Activated naive CD4-positive, alpha-beta T cell treated with anti-CD3 and anti-CD28 coated beads, Interleukin-2, amount 50 U/mL, for 72 hours (primary cell): ENCODE measurements around the gene HJURP. TPM values are rescaled to one million over a fixed set of nuclear protein-coding genes. Genes with fewer than 3 reads are reported as not detected.

Experiments used
- ATAC-seq, 2 donors: fragments of 150-1000 bp; cut with Tn5 transposase; 2 replicates each; pipeline ENCODE4 v1.10.0; 2021; ENCODE audit warnings: mild to moderate bottlenecking in 2 of 2, moderate library complexity in 2 of 2
- DNase-seq, 2 donors: peaks; one replicate each; pipeline ENCODE4 v3.0.0; 2021 to 2022; ENCODE audit warnings: low spot score in 2 of 2
- H3K27ac Mint-ChIP-seq, 2 donors: one replicate each; pipeline ENCODE4 v1.8.0; 2022; ENCODE audit warnings: mild to moderate bottlenecking in 2 of 2, mixed read lengths in 2 of 2
- H3K36me3 Mint-ChIP-seq, 2 donors: one replicate each; pipeline ENCODE4 v1.8.0; 2022; ENCODE audit warnings: mixed read lengths in 2 of 2
- H3K9me3 Mint-ChIP-seq, 2 donors: one replicate each; pipeline ENCODE4 v1.8.0; 2022; ENCODE audit warnings: mixed read lengths in 2 of 2
- total RNA-seq, 2 donors: library from RNA; stranded (reverse); gene quantifications; one replicate each; pipeline ENCODE4 v1.2.3, GENCODE V29; 2022

Gene HJURP
- total RNA-seq, 2 donors from 2014 or later, result 77.3 to 195 TPM

DNA sequence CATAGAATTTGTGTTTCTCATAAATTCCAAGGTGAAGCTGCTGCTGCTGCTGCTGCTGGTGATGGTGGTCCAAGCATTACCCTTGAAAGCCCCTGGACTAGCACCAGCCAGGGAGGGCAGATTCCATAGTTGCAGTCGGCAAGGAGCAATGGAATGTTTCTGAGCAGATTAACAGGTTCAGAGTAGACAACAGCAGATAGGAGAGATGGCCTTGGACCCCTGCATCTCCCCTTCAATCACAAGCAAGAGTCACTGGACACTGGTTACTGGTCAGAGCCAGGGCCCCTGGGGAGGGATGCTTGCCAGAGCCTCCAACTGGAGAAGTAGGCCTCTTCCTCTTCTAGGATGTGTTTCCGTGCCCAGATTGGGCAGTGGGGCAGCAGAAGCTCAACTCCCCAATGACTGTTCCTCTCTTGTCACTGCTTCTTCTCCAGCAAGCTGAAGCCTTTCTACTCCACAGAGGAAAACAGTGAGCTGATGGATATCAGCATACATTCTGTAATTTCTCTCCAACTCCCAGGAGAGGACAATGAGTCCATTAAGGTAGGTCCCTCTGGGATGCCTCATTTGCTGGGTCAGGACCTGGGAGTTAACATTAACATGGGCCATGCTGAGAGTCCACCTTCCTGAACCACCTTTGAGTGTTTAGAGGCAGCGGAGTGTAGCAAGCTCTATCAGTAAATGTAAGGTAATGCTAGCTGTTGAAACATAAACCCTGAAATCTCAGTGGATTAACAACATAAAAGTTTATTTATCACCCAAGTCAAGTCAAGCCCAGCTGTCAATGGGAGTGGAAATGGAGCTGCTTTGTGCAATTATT is 40.9 kb downstream of the HJURP start:
- Mint-ChIP-seq H3K9me3 (no peaks in the 10 kb centered on the region), H3K27ac (no peak overlapping the region), H3K36me3 (no peaks in the 10 kb centered on the region)
- ATAC-seq, result no peak
- DNase-seq, result peak in 1 of 2 donors; percentile 14

DNA sequence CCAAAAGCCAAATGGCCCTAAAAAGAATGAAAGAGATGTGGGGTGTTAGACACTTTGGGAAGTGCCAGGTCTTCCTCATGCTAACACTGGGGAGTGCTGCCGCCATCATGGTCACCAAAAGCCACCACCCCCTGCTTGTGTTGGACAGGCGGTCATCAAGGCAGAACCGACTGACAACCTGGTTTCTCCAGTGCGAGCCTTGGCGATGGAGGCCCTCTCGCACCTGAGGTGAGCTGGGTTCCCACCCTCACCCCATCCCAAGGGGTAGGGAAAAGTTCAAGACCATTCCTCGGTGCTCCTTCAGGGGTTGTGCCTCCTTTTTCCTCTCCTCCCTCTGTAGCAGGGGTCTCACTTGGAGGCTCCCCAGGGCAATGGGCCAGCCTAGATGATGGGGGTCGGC is 42.6 kb downstream of the HJURP start:
- Mint-ChIP-seq H3K36me3 (no peaks in the 10 kb centered on the region), H3K9me3 (no peaks in the 10 kb centered on the region), H3K27ac (no peak overlapping the region)
- ATAC-seq, result no peak
- DNase-seq, result peak in 1 of 2 donors; percentile 16

DNA sequence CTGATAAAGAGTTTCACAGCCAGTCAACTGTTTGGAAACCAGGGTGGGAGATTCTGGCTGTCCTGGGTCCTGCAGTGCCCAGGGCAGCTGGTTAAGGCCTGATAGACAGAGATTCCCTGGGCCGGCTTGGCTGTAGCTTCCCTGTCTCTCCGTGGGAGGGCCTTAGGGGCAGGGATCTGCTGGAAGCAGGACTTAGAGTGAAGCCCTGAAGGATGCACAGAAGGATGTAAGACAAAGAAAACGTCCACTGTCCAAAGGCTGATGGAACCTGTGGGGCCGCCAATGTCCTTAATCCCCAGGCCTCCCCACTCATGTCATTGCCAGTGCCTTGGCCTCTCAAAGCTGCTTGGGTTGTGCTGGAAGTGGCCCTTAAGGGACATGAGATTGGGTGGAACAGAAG is 43.2 kb downstream of the HJURP start:
- Mint-ChIP-seq H3K36me3 (no peaks in the 10 kb centered on the region), H3K27ac (no peak overlapping the region), H3K9me3 (no peaks in the 10 kb centered on the region)
- ATAC-seq (no peak), DNase-seq (peak in 1 of 2 donors; percentile 14)

- ATAC-seq (no peak), DNase-seq (no peak)
- no peaks in the 10 kb centered on the region for H3K9me3 Mint-ChIP-seq
- H3K27ac Mint-ChIP-seq, result no peak overlapping the region
- H3K36me3 Mint-ChIP-seq, result no peaks in the 10 kb centered on the region
Observed at GRCh38 chr2:233810385-233810784, 44.0 kb downstream of the HJURP start.

- no peak overlapping the region for H3K27ac Mint-ChIP-seq
- ATAC-seq, result no peak
- no peaks in the 10 kb centered on the region for H3K9me3 Mint-ChIP-seq
Observed at GRCh38 chr2:233807966-233808935, 46.1 kb downstream of the HJURP start.

GRCh38 chr2:233807215-233807865 is 47.0 kb downstream of the HJURP start:
- Mint-ChIP-seq H3K36me3 (no peaks in the 10 kb centered on the region), H3K9me3 (no peaks in the 10 kb centered on the region), H3K27ac (no peak overlapping the region)
- ATAC-seq (no peak), DNase-seq (peak in 1 of 2 donors; percentile 47)

More at GRCh38 chr2:233807966-233808935, 46.1 kb downstream of the HJURP start:
- peak in 1 of 2 donors; percentile 9 for DNase-seq
- no peaks in the 10 kb centered on the region for H3K36me3 Mint-ChIP-seq

GRCh38 chr2:233803994-233804393 is 50.3 kb downstream of the HJURP start:
- no peaks in the 10 kb centered on the region for H3K36me3 Mint-ChIP-seq
- H3K27ac Mint-ChIP-seq, result no peak overlapping the region
- ATAC-seq (no peak), DNase-seq (peak in 1 of 2 donors; percentile 33)
- no peaks in the 10 kb centered on the region for H3K9me3 Mint-ChIP-seq

DNA sequence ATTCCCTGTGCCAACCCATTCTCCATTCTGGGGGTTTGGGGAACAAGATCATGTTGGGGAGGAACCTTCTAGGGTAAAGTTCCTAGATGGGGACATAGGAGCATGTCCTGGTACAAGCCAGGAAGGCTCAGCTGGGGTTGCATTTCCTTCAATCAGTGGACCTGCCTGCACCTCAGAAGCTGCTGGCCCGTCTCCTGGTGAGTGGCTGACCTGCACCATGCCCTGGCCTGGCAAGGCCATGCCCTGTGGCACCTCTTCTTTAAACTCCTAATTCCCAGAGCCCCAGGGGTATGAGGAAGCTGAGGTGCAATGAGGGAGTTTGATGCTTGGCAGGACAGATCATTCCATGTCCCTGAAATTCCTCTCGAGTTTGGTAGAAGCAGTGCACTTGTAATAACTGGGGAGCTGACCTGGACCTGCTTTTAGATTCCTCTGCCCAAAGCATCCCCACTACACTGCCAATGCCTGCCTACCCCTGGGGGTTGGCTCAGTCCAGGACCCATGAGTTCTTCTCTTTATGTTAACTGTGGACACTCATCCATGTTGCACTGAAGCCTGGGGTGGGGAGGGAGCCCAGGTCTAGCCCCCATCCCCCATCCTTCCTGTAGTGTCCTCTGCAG is 50.9 kb downstream of the HJURP start:
- Mint-ChIP-seq H3K36me3 (no peaks in the 10 kb centered on the region), H3K27ac (no peak overlapping the region), H3K9me3 (no peaks in the 10 kb centered on the region)
- DNase-seq (no peak), ATAC-seq (no peak)

DNA sequence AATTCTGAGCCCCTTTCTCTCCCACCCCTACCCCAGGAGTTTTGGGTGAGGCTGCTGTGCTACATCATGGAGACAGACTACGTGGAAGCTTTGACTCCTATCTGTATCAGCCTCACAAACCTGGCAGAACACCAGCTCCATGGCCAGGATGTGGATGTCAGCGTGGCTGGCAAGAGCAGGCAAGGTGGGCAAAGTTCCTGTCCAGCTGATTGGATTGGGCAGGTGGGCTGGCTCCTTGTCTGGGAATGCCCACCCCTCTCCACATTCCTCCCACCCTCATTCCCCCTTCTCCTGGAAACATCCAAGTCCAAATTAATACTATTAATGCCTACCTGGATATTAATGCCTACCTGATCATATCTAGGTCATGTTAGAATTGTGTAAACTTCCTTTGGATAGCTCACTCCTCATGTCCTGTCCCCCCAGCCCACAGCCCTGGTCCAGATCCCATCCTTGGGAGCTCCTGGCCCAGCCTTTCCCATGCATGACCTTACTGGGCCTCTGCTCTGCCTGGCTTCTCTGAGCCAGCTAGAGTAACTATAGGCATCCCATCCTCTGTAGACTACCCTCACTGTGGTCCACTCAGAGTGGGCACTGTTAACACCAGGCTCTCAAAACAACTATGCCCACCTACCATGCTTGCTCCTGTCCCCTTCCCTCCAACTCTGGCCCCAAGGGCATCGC is 52.1 kb downstream of the HJURP start:
- no peak for DNase-seq
- ATAC-seq, result no peak
- Mint-ChIP-seq H3K36me3 (no peaks in the 10 kb centered on the region), H3K9me3 (no peaks in the 10 kb centered on the region), H3K27ac (no peak overlapping the region)

DNA sequence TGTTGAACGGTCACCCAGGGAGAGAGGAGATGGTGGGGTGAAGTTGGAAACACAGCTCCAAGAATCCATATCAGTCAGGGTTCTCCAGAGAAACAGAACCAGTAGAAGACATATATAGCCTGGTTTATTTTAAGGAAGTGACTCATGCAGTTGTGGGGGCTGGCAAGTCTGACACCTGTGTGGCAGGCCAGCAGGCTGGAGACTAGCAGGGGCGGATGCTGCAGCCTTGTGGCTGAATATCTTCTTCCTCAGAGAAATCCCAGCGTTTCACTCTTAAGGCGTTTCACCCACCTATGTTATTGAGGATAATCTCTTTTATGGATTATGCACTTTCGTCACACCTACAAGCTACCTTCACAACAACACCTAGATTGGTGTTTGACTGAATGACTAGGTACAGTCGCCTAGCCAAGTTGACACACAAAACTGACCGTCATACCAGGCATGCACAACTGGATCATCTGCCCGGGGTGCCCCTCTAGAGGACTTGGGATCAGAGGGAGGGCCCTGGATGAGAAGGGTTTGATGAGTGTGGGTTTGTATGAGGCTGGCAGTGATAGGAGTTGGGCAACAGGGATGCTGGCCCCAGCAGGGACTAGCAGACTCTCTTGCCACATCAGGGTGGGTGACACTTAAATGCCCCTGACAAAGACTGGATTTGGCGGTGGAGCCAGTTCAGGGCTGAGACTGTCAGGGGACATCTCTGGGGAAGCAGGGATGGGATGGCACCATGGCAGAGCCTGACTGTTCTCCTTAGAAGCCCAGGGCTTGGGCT is 52.8 kb downstream of the HJURP start:
- Mint-ChIP-seq H3K36me3 (no peaks in the 10 kb centered on the region), H3K9me3 (no peaks in the 10 kb centered on the region), H3K27ac (no peak overlapping the region)
- DNase-seq, result peak in 1 of 2 donors; percentile 31
- ATAC-seq, result peak in 1 of 2 donors; percentile 70

DNA sequence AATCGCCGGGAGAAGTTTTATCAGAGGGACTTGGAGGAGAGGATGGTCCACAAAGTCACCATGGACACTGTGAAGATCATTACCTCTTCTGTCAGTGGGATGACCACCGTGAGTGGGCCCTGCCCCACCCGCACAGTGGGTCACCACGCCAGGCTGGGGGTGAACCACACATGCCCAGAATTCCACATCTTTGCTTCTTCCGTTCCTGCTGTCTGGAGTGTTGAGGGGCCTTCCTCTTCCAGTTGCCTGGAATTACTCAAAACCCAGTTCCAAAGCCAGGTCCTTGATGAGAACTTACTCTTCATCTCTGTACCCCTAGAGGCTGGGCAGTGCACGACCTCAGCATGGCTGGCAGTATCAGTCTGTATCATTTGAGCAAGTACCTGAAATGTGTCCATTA is 54.1 kb downstream of the HJURP start:
- Mint-ChIP-seq H3K36me3 (no peaks in the 10 kb centered on the region), H3K9me3 (no peaks in the 10 kb centered on the region), H3K27ac (no peak overlapping the region)
- ATAC-seq (no peak), DNase-seq (no peak)

GRCh38 chr2:233799716-233800115 is 54.6 kb downstream of the HJURP start:
- ATAC-seq (no peak), DNase-seq (peak in 1 of 2 donors; percentile 40)
- Mint-ChIP-seq H3K36me3 (no peaks in the 10 kb centered on the region), H3K27ac (no peak overlapping the region), H3K9me3 (no peaks in the 10 kb centered on the region)

DNA sequence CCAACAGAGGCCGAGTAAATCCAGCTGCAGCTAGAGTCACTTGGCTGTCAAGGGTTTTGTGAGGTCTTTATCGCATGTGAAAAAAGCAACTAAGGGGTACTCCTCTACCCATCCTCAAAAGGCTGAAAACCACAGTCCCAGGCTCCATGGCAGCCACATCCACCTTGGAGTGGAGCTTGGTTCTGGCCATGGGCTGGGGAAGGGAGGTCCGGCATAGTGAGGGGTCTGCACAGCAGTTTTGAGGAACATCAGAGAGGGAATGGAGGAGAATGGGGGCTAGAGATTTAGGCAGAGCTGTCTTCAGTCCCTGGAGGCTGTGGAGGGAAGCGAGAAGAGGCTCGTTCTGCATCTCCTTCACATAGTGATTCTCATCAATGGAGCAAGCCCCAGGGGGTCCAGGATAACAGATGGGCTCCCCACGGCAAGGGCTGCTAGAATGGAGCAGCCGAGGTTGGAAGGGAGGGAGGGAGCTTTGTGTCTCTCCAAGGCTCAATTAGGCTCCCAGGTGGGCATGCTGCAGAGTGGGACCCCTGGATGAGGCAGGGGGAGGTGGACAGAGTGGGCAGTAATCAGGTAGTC is 55.2 kb downstream of the HJURP start:
- no peak for ATAC-seq
- H3K36me3 Mint-ChIP-seq, result no peaks in the 10 kb centered on the region
- no peaks in the 10 kb centered on the region for H3K9me3 Mint-ChIP-seq
- DNase-seq, result peak in 1 of 2 donors; percentile 40
- H3K27ac Mint-ChIP-seq, result no peak overlapping the region

DNA sequence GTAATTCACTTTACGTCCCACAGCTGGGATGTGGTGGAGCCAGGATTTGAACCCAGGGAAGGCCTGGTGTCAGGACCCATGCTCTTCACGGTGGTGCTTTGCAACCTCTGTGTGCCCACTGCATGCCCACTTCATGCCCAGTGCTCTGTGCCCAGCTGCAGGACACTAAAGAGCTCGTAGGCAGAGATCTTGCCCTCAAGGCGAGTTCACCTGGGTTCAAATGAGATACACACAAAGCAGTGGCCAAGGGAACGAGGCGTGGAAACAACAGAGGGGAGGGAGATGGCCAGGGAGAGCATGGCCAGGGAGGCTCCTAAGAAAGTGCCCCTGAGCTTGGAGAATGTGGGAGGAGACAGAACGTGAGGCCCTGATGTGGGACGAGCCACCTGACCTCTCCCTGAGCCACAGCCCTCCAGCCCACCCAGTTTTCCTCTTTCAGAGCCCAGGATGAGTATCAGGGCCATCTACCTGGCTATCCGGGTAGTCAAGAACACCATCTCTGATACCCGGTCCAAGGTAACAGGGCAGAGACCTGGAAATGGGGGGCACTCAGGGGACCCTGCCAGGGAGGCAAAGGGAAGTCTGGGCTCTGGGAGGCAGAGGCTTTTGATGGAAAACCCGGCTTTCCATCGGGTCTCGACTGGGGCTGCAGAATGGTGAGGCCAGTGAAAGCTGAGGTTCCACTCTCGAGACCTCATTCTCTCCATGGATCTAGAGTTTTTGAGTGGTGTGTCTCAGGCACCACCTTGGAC is 55.8 kb downstream of the HJURP start:
- Mint-ChIP-seq H3K36me3 (no peaks in the 10 kb centered on the region), H3K9me3 (no peaks in the 10 kb centered on the region), H3K27ac (no peak overlapping the region)
- DNase-seq (peak in 1 of 2 donors; percentile 45), ATAC-seq (no peak)
